Measurements from ENCODE around the gene ATP5PD. TPM values are rescaled to one million over a fixed set of nuclear protein-coding genes. Genes with fewer than 3 reads are reported as not detected.

The ATP5PD gene
- total and polyA plus RNA-seq, 2 of the 8 experiments (the other 6 are each of a cell fraction or from before 2014, with no cell fraction given) = 335 to 407 TPM

DNA sequence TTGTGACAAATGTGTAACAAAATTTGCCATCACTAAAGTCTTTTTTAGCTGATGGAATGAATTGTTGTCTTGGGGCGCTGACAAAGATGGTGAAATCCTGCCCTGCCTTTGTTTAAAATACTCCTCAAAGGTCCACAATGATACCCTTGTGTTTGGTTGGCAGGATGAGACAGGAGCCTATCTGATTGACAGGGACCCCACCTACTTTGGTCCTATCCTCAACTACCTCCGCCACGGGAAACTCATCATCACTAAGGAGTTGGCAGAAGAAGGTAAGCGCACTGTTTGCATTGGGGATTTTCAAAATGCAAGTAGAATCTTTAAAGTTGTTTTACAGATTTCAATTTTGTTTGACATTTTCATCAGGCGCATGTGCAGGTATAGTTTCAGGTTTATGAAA, 2.3 kb upstream of the ATP5PD start (continued):
- TF ChIP-seq CBX5 (IDR thresholded peaks at IDR 0.05; ENCODE audit: low read depth, low read length) = no peak
- no peak for TF ChIP-seq BACH1 (IDR thresholded peaks at IDR 0.05; ENCODE audit: low read length)
- TF ChIP-seq SP1 (IDR thresholded peaks at IDR 0.05; ENCODE audit: low read depth, low read length) = no peak
- TF ChIP-seq CEBPB (IDR thresholded peaks at IDR 0.05; ENCODE audit: low read depth, low read length) = no peak
- no peak for TF ChIP-seq ASH2L (IDR thresholded peaks at IDR 0.05; ENCODE audit: low read length)
- no peak for TF ChIP-seq SIX5 (IDR thresholded peaks at IDR 0.05; ENCODE audit: low read depth, low read length)
- no peak for TF ChIP-seq NRF1 (IDR thresholded peaks at IDR 0.05; ENCODE audit: low read depth, low read length)
